H7 (cell line): ENCODE results near the gene RAB32. TPM values are rescaled to one million over a fixed set of nuclear protein-coding genes. Genes with fewer than 3 reads are reported as not detected.
"Not testable (repeated sequence)": the region's sequence is repeated elsewhere in the genome, so short reads cannot be mapped to it uniquely, and the experiment has no call there.

ENCODE experiments used
- DNase-seq: peaks from one replicate; pipeline ENCODE4 v3.0.0; 2012
- H3K27me3 ChIP-seq: 2 replicates; pipeline ENCODE4 v1.6.0; 2011; ENCODE audit warnings: mild to moderate bottlenecking, low read length; ENCODE audit not compliant: control insufficient read depth, insufficient read depth
- H3K36me3 ChIP-seq: replicated peaks from 2 replicates; pipeline ENCODE4 v1.5.1; 2011; ENCODE audit warnings: low read length; ENCODE audit not compliant: control insufficient read depth, insufficient read depth
- H3K4me3 ChIP-seq: 2 replicates; pipeline ENCODE4 v1.5.1; 2011; ENCODE audit warnings: low read depth, mild to moderate bottlenecking, control low read depth, low read length, moderate library complexity; ENCODE audit not compliant: insufficient read depth
- total RNA-seq: library from RNA; depleted of rRNA; stranded (reverse); fragments of >200 nt; shearing (Covaris generic); gene quantifications from 2 replicates; pipeline ENCODE4 v1.2.3, GENCODE V29; 2014

The RAB32 gene
- total RNA-seq, 1 experiment from 2014 or later: 10.5 TPM

DNA sequence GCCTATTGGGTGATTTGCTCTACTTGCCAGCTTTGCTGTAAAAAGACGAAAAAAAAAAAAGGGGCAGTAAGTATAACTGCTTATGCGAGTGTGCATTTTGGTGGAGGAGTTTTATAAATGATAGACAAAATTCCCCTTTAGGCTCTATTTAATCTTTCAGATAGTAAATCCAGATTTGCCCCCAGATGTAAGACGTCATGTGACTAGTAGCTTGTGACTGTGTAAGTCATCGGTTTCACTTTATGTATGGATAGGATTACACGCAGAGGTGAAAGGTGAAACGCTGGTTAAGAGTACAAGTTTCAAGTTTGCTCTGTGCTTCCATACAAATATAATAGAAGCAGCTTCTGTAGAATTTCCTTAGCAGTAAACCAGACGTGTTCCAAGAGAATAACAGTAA, 7.9 kb downstream of the RAB32 start:
- no peak for DNase-seq
- Histone ChIP-seq H3K36me3 (no peaks in the 10 kb centered on the region; the same call in none of the 2 replicates), H3K27me3 (no peaks in the 10 kb centered on the region), H3K4me3 (no peak overlapping the region)

DNA sequence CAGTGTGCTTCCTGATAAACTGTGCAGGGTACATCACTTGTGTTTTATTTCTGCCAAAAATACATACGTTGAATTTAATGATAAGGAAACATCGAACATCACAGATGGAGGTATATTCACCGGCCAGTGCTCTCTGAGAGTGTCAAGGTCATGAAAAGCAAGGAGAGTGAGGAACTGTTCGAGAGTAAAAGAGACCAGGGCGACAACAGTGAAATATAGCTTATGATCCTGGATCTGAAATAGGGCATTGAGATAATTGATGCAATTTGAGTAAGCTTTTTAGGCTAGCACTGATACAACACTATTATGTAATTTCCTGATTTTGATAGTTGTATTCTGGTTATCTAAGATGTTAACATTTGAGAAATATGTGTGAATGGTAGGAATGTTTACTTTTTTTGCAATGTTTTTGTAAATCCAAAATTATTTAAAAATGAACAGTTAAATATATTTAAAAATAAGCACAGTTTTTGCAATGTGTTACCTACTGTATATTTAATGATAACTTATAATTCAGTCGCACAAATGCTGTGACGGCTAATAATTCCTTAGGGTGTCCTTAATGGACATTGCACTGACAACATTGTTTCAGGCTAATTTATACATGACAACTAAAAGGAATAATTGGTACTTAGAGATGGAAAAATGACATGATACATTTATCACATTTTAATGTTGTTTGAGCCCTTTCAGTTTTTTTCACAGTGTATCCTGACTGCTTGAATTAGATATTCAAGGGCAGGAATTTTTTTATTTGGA, 9.9 kb downstream of the RAB32 start:
- Histone ChIP-seq H3K4me3 (no peak overlapping the region), H3K27me3 (no peaks in the 10 kb centered on the region), H3K36me3 (no peaks in the 10 kb centered on the region; the same call in none of the 2 replicates)
- no peak for DNase-seq

DNA sequence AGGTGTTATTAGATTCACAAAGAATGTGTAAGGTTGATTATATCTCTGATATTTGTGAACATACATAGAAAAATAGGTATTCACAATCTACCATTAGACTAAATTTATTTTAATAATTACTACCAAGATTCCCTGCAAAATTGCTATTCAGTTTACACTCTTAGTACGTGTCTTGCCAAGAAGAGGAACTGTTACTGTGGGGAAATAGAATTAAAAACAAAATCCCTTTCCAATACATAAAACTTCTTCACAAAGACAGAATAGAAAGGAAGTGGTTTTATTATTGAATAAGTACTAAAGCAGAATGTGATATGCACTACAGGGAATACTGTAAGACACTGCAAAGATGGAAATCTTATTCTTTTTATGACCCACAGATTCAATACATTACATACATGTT, 17.0 kb downstream of the RAB32 start:
- Histone ChIP-seq H3K27me3 (no peaks in the 10 kb centered on the region), H3K4me3 (no peak overlapping the region), H3K36me3 (no peaks in the 10 kb centered on the region)
- no peak for DNase-seq

DNA sequence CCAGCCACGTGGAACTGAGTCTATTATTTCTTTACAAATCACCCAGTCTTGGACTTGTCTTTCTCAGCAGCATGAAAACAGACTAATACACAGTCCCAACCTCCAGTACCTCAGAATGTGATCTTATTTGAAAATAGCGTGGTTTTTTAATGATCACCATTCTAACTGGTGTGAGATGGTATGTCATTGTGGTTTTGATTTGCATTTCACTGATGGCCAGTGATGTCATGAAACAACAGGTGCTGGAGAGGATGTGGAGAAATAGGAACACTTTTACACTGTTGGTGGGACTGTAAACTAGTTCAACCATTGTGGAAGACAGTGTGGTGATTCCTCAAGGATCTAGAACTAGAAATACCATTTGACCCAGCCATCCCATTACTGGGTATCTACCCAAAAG, 23.0 kb downstream of the RAB32 start:
- not testable (repeated sequence) for DNase-seq, H3K36me3 ChIP-seq, H3K4me3 ChIP-seq, H3K27me3 ChIP-seq

DNA sequence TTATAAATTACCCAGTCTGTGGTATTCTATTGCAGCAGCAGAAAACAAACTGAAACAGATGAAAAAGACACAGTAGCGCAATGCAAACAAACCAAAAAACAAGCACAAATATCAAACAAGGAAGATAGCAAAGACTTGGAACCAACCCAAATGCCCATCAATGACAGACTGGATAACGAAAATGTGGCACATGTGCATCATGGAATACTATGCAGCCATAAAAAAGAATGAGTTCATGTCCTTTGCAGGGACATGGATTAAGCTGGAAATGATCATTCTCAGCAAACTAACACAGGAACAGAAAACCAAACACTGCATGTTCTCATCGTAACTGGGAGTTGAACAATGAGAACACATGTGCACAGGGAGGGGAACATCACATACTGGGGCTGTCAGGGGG, 25.0 kb downstream of the RAB32 start:
- not testable (repeated sequence) for DNase-seq, H3K27me3 ChIP-seq, H3K36me3 ChIP-seq, H3K4me3 ChIP-seq

DNA sequence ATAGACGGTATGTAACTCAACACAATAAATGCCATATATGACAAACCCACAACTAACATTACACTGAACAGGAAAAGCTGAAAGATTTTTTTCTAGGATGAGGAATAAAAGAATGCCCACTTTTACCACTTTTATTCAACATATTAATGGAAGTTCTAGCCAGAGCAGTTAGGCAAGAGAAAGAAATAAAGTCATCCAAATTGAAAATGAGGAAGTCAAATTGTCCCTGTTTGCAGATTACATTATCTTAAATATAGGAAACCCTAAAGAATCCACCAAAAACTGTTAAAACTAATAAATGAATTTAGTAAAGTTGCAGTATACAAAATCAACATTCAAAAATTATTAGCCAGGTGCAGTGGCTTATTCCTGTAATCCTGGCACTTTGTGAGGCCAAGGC, 30.6 kb downstream of the RAB32 start:
- Histone ChIP-seq H3K36me3 (no peaks in the 10 kb centered on the region), H3K27me3 (no peaks in the 10 kb centered on the region), H3K4me3 (no peak overlapping the region)
- no peak for DNase-seq

DNA sequence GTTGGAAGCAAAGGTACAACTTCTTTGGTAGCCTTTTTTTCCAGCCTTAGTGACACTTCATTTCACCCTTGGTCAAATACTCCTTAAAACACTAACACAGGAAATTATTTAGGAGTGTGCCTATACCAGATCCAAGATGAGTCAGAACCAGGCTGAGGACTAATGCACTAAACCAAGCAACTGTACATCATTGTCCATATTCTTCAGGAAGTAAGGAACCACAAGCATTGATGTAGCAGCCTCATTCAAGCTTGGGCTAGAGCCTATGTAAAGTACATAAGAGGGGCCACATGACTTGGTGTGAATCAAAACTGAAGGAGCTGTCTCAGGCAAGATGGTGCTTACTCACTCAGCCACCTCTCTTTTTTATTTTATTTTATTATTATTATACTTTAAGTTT, 34.4 kb downstream of the RAB32 start:
- no peak for DNase-seq
- Histone ChIP-seq H3K27me3 (no peaks in the 10 kb centered on the region), H3K4me3 (no peak overlapping the region), H3K36me3 (no peaks in the 10 kb centered on the region)

DNA sequence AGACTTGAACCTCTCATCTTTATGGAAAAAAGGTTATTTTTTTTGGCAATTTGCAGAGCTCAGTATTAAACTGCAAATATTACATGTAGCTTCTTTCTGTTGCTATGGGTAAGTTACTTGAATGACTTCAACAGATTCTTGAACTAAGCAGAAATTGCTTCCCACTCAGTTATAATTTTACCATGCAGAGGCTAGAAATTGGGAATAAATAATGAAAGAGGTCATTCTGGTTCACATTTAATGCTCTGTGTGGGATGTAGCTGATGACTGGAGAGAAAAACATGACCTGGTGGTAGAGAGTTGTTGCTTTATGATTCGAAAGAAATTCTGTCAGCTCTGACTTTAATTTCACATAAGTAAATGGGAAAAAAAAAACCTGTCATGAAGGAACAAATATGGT, 38.3 kb downstream of the RAB32 start:
- no peak overlapping the region for H3K4me3 ChIP-seq
- DNase-seq: no peak
- H3K27me3 ChIP-seq: no peaks in the 10 kb centered on the region
- no peaks in the 10 kb centered on the region for H3K36me3 ChIP-seq

DNA sequence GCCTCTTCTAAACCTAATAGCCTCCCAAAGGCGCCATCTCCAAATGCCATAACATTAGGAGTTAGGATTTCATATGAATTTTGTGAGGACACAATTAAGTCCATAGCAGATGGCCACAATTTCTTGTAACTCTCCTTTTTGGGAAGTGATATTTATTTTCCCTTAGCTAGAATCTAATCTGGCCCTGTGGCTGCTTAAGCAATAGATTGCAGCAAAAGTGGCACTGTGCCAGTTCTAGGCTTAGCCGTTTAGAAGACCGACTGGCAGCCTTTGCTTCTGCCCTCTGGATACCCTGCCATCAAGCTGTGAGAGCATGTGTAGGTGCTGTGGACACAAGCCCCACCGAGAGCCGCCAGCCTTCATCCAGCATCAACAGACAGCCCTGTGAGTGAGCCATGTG, 39.2 kb downstream of the RAB32 start:
- Histone ChIP-seq H3K4me3 (no peak overlapping the region), H3K27me3 (no peaks in the 10 kb centered on the region), H3K36me3 (no peaks in the 10 kb centered on the region)
- DNase-seq: no peak

DNA sequence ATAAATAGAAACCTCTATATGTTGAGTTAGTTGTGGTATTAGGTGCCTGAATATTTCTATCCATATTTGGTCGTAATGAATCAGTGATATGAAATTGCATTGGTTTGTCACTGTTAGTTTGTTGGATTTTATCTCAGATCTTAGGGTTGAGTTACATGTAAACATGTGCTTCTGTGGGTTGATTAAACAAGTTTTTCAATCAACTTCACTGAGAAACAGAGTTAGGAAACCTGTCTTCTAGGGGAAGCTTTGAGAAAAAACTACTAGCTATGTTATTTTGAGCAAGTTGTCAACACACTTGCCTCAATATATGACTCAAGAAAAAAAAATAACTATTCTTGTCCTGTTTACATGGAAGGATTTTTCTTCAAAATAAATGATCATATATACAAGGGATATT, 40.3 kb downstream of the RAB32 start:
- H3K27me3 ChIP-seq: no peaks in the 10 kb centered on the region
- DNase-seq: no peak
- H3K36me3 ChIP-seq: no peaks in the 10 kb centered on the region
- H3K4me3 ChIP-seq: no peak overlapping the region

DNA sequence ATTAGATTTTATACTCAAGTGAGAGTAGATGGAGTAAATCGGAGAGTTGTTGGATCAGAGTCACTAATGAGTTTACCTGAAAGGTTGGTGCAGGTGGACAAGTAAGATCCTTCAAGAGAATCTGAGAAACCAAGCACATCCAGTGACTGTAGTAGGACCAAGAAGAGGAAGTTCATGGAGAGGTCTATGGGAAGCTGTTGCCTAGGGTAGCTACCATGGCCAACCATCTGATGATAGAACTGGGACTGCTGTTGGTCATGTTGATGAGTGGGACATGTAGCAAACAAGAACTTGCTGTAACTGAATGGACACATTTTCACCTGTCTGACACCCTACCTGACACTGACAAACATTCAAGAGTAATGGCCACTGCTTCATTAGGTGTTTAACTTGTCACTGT, 43.8 kb downstream of the RAB32 start:
- DNase-seq: no peak
- H3K27me3 ChIP-seq: no peaks in the 10 kb centered on the region
- H3K4me3 ChIP-seq: no peak overlapping the region
- H3K36me3 ChIP-seq: no peaks in the 10 kb centered on the region

DNA sequence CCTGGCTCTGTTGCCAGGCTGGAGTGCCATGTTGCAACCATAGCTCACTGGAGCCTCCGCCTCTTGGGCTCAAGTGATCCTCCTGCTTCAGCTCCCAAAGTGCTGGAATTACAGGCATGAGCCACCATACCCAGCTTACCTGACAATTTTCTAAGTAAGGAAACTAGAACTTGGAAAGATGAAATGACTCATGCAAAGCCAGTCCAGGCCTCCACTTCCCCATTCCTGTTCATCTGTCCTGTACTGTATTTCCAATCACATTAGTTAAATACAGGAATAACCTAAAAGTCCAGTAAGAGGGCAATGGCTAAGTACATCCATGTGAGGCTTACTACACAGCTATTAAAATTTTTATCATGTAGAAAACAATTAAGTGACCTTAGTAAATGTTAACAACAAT, 46.9 kb downstream of the RAB32 start:
- no peaks in the 10 kb centered on the region for H3K36me3 ChIP-seq
- H3K27me3 ChIP-seq: no peaks in the 10 kb centered on the region
- no peak for DNase-seq
- H3K4me3 ChIP-seq: no peak overlapping the region

DNA sequence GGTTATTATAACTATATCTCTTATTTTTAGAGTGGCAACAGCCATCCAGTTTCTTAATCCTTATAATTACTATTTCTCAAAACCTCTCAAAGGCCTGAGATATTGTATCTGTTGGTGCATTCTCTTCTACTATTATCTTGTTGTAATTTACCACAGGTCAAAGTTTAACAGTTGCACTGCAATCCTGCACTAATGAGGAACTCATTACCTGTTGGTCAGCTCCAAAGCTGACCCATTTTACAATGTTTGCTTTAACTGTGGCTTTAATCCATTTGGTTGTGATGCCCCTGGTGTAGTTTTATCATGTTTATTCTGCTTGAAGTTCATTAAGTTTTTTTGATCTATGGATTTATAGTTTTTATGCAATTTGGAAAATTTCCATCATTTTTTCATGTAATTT, 48.8 kb downstream of the RAB32 start:
- Histone ChIP-seq H3K4me3 (no peak overlapping the region), H3K36me3 (no peaks in the 10 kb centered on the region), H3K27me3 (no peaks in the 10 kb centered on the region)

DNA sequence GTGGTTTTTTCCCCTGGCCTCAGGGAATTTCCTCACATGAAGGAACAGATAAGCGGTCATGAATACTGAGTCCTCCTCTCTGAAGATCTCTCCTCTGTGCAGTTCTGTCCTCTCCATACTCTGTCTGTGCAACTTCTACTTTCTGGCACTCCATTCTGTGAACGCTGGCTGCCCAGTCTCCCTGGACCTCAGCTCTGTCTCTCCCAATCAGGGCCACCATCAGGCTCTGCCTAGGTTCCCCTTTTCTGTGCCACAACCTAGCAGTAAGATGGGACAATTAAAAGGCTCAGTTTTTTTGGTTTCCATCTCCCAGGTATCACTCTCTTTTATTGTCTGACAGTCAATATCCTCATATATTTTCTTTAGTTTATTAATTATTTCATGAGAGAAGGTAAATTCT, 50.4 kb downstream of the RAB32 start:
- no peaks in the 10 kb centered on the region for H3K27me3 ChIP-seq

More for the DNA sequence above, 48.8 kb downstream of the RAB32 start:
- DNase-seq: no peak

DNA sequence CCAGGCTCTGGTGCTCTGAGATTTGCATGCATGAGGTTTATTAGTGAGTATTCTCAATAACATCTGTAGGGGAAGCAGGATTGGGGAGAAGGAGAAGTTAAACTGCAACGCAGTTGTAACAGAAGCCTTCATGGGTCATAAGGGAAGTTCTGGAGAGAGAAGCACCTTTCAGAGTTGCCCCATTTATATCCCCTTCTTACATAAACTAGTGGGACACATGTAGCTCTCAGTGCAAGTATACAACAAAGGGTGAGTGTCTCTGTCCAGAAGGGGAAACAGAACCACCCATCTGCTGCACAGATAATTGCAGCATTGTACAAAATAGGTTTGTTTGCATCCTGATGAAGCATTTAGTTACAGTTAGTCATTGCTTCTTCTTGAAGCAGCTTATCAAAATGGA, 50.9 kb downstream of the RAB32 start:
- H3K4me3 ChIP-seq: no peak overlapping the region
- no peak for DNase-seq
- no peaks in the 10 kb centered on the region for H3K36me3 ChIP-seq
- no peaks in the 10 kb centered on the region for H3K27me3 ChIP-seq

More for the DNA sequence above, 50.4 kb downstream of the RAB32 start:
- no peaks in the 10 kb centered on the region for H3K36me3 ChIP-seq
- no peak overlapping the region for H3K4me3 ChIP-seq
- no peak for DNase-seq
